MG63 (cell line): ENCODE results near the gene IL16. TPM values are rescaled to one million over a fixed set of nuclear protein-coding genes. Genes with fewer than 3 reads are reported as not detected.
"Not testable (repeated sequence)": the region's sequence is repeated elsewhere in the genome, so short reads cannot be mapped to it uniquely, and the experiment has no call there.

Experiments used
- DNase-seq: peaks from one replicate; pipeline ENCODE4 v3.0.0-alpha.2; 2020
- H3K27me3 ChIP-seq: fragments of 250-450 bp; sonication (Bioruptor Pico); 2 replicates; pipeline ENCODE4 v1.5.1; 2020; ENCODE audit warnings: mild to moderate bottlenecking, moderate library complexity
- H3K36me3 ChIP-seq: fragments of 250-450 bp; sonication (Bioruptor Pico); 2 replicates; pipeline ENCODE4 v1.5.1; 2020; ENCODE audit warnings: mild to moderate bottlenecking, moderate library complexity
- H3K4me3 ChIP-seq: fragments of 250-450 bp; sonication (Bioruptor Pico); 2 replicates; pipeline ENCODE4 v1.5.1; 2020; ENCODE audit warnings: mild to moderate bottlenecking, moderate library complexity
- H3K9me3 ChIP-seq: fragments of 250-450 bp; sonication (Bioruptor Pico); 2 replicates; pipeline ENCODE4 v1.5.1; 2020; ENCODE audit warnings: mild to moderate bottlenecking, moderate library complexity
- total RNA-seq: library from RNA; depleted of rRNA; stranded (reverse); fragments of >200 nt; shearing (Covaris generic); gene quantifications from 2 replicates; pipeline ENCODE4 v1.2.3, GENCODE V29; 2014; ENCODE audit warnings: low replicate concordance

Gene IL16
- total RNA-seq, 1 experiment from 2014 or later = 0.10 TPM

GRCh38 chr15:81337713-81338157, 141.1 kb downstream of the IL16 start:
- H3K9me3 ChIP-seq = no peaks in the 10 kb centered on the region
- no peaks in the 10 kb centered on the region for H3K27me3 ChIP-seq
- H3K36me3 ChIP-seq = no peaks in the 10 kb centered on the region
- no peak for DNase-seq
- no peak overlapping the region for H3K4me3 ChIP-seq

GRCh38 chr15:81338170-81339007, 141.7 kb downstream of the IL16 start:
- Histone ChIP-seq H3K36me3 (no peaks in the 10 kb centered on the region), H3K4me3 (no peak overlapping the region), H3K9me3 (no peaks in the 10 kb centered on the region), H3K27me3 (no peaks in the 10 kb centered on the region)
- peak; percentile 87 for DNase-seq

DNA sequence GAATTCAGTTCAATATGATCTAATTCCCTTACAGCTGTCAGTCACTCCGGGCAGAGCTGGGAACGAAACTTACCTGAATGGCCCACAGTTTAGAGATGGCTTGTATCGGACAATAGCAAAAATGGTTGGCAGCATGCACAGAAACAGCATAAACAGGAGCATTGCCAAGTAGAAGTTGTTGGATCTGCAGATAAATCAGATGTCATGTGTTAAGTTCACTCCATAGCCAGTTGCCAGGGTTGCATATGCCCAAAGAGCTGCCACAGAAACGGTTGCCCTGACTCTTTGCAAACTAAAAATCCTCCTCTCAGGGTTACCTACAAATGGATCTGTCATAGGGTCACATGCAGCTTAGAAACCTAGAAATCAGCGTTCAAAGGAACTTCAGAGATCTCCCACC, 142.6 kb downstream of the IL16 start:
- Histone ChIP-seq H3K36me3 (no peaks in the 10 kb centered on the region), H3K4me3 (no peak overlapping the region), H3K27me3 (no peaks in the 10 kb centered on the region), H3K9me3 (no peaks in the 10 kb centered on the region)
- DNase-seq = no peak

GRCh38 chr15:81339851-81340250, 143.2 kb downstream of the IL16 start:
- no peaks in the 10 kb centered on the region for H3K36me3 ChIP-seq
- DNase-seq = no peak
- H3K27me3 ChIP-seq = no peaks in the 10 kb centered on the region
- no peak overlapping the region for H3K4me3 ChIP-seq
- no peaks in the 10 kb centered on the region for H3K9me3 ChIP-seq

GRCh38 chr15:81341351-81341750, 144.7 kb downstream of the IL16 start:
- H3K27me3 ChIP-seq = no peaks in the 10 kb centered on the region

GRCh38 chr15:81343371-81343770, 146.7 kb downstream of the IL16 start:
- Histone ChIP-seq H3K36me3 (no peaks in the 10 kb centered on the region), H3K27me3 (no peaks in the 10 kb centered on the region), H3K9me3 (no peaks in the 10 kb centered on the region), H3K4me3 (no peak overlapping the region)
- no peak for DNase-seq

More at GRCh38 chr15:81341351-81341750, 144.7 kb downstream of the IL16 start:
- DNase-seq = no peak
- no peaks in the 10 kb centered on the region for H3K9me3 ChIP-seq
- no peaks in the 10 kb centered on the region for H3K36me3 ChIP-seq
- no peak overlapping the region for H3K4me3 ChIP-seq

- no peak overlapping the region for H3K4me3 ChIP-seq
- DNase-seq = no peak
- H3K27me3 ChIP-seq = no peaks in the 10 kb centered on the region
- H3K36me3 ChIP-seq = no peaks in the 10 kb centered on the region
- H3K9me3 ChIP-seq = no peaks in the 10 kb centered on the region
These were observed 149.9 kb downstream of the IL16 start for GRCh38 chr15:81346611-81347010.

GRCh38 chr15:81347910-81348309, 151.2 kb downstream of the IL16 start:
- DNase-seq = no peak
- Histone ChIP-seq H3K9me3 (no peaks in the 10 kb centered on the region), H3K4me3 (no peak overlapping the region), H3K27me3 (no peaks in the 10 kb centered on the region), H3K36me3 (no peaks in the 10 kb centered on the region)

DNA sequence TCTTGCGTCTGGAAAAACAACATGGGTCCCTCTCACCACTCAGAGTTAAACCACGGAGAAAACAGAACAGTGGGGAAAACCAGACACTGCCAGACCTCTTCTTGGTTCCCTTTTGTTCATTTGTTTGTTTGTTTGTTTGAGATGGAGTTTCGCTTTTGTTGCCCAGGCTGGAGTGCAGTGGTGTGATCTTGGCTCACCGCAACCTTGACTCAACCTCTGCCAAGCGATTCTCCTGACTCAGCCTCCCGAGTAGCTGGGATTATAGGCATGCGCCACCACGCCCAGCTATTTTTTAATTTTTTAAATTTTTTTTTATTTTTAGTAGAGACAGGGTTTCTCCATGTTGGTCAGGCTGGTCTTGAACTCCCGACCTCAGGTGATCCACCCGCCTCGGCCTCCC, 152.0 kb downstream of the IL16 start:
- H3K27me3 ChIP-seq, H3K9me3 ChIP-seq, H3K36me3 ChIP-seq, H3K4me3 ChIP-seq: not testable (repeated sequence)
- DNase-seq = peak; percentile 75

DNA sequence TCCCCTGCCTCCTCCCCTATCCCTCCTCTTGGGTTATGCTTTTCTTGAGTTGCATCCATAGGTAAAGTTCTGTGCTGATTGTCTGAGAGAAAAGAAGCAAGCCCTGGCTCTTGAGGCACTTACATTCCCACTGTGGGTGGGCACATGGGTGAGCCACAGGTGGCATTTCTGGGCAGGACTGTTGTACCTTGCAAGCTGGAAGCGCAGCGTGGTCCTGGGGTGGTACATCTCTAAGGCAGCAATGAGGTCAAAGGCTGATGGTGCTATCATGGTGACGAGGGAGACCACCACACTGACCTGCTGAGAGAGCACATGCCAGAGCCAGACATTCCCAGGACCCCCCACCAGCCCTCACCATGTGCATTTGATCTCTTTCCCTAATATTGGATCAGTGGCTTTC, 152.6 kb downstream of the IL16 start:
- no peak overlapping the region for H3K4me3 ChIP-seq
- DNase-seq = no peak
- no peaks in the 10 kb centered on the region for H3K9me3 ChIP-seq
- no peaks in the 10 kb centered on the region for H3K36me3 ChIP-seq
- H3K27me3 ChIP-seq = no peaks in the 10 kb centered on the region

GRCh38 chr15:81351651-81352050, 155.0 kb downstream of the IL16 start:
- H3K27me3 ChIP-seq = no peaks in the 10 kb centered on the region
- DNase-seq = no peak
- H3K9me3 ChIP-seq = no peaks in the 10 kb centered on the region
- no peaks in the 10 kb centered on the region for H3K36me3 ChIP-seq
- H3K4me3 ChIP-seq = no peak overlapping the region

DNA sequence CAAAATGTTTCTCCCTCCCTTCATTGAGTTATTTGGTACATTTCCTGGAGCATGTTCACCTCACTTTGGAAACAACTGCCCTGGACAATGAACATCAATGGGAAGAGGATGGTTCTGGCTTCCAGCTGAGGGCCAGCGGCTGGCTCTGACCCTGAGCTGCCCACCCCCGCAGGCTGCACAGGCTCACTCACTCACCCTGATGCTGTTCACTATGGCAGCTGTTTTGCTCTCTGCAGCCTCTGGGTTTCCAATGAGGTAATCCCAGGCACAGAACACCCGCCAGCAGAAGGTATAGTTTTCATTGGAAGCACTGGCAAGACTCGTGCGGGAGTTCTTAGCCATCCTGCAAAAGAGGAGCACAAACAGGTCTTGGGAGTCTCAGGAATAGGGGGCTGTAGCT, 159.6 kb downstream of the IL16 start:
- 0 out of 2 replicates have a peak, but pooled peaks cover 1% of the 10 kb centered on the region for H3K9me3 ChIP-seq
- H3K36me3 ChIP-seq = no peaks in the 10 kb centered on the region
- no peak overlapping the region for H3K4me3 ChIP-seq
- H3K27me3 ChIP-seq = no peaks in the 10 kb centered on the region; the same call in 1 of the 2 replicates
- no peak for DNase-seq

GRCh38 chr15:81357180-81357686, 160.6 kb downstream of the IL16 start:
- no peak for DNase-seq

GRCh38 chr15:81358248-81358647, 161.6 kb downstream of the IL16 start:
- no peaks in the 10 kb centered on the region for H3K36me3 ChIP-seq
- no peak for DNase-seq
- 0 out of 2 replicates have a peak, but pooled peaks cover 1% of the 10 kb centered on the region for H3K9me3 ChIP-seq
- H3K27me3 ChIP-seq = no peaks in the 10 kb centered on the region; the same call in 1 of the 2 replicates
- no peak overlapping the region for H3K4me3 ChIP-seq

More at GRCh38 chr15:81357180-81357686, 160.6 kb downstream of the IL16 start:
- Histone ChIP-seq H3K9me3 (0 out of 2 replicates have a peak, but pooled peaks cover 1% of the 10 kb centered on the region), H3K4me3 (no peak overlapping the region), H3K27me3 (no peaks in the 10 kb centered on the region; the same call in 1 of the 2 replicates), H3K36me3 (no peaks in the 10 kb centered on the region)

GRCh38 chr15:81360491-81360890, 163.8 kb downstream of the IL16 start:
- DNase-seq = no peak
- Histone ChIP-seq H3K27me3 (no peaks in the 10 kb centered on the region; the same call in 1 of the 2 replicates), H3K36me3 (no peaks in the 10 kb centered on the region), H3K9me3 (0 out of 2 replicates have a peak, but pooled peaks cover 1% of the 10 kb centered on the region), H3K4me3 (no peak overlapping the region)

DNA sequence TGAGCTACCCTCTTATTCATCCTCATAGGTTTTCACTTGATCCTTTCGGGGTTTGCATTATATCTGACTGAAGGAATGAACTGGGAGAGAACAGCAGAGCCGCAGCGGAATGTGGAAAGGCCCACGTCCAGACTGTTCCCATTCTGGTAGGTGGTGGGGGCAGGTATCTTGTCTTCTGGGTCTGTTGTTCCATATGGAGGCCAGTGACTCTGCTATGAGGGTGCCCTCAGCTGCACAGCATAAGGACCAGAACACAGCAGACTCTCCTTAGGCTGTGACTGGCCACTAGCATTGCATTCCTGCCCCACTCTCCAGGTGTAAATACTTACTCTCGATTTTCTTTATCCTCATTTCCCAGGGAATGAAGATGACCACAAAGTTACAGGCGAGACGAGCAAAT, 165.2 kb downstream of the IL16 start:
- Histone ChIP-seq H3K36me3 (no peaks in the 10 kb centered on the region), H3K4me3 (no peak overlapping the region), H3K27me3 (no peaks in the 10 kb centered on the region; the same call in 1 of the 2 replicates), H3K9me3 (0 out of 2 replicates have a peak, but pooled peaks cover 1% of the 10 kb centered on the region)
- DNase-seq = no peak

- Histone ChIP-seq H3K4me3 (no peak overlapping the region), H3K36me3 (no peaks in the 10 kb centered on the region), H3K27me3 (no peaks in the 10 kb centered on the region; the same call in 1 of the 2 replicates), H3K9me3 (no peaks in the 10 kb centered on the region)
- DNase-seq = peak; percentile 8
These were observed 166.1 kb downstream of the IL16 start for GRCh38 chr15:81362790-81363189.

GRCh38 chr15:81363276-81363675, 166.6 kb downstream of the IL16 start:
- no peak for DNase-seq
- Histone ChIP-seq H3K4me3 (no peak overlapping the region), H3K9me3 (no peaks in the 10 kb centered on the region), H3K27me3 (no peaks in the 10 kb centered on the region; the same call in 1 of the 2 replicates), H3K36me3 (no peaks in the 10 kb centered on the region)
